HG03558 (cell line): ENCODE data around the gene CCDC34.

Experiments
- ATAC-seq: cut with Tn5 transposase; IDR thresholded peaks from one replicate; pipeline ENCODE4 v1.9.1; 2021; ENCODE audit warnings: moderate number of reproducible peaks; ENCODE audit not compliant: unreplicated experiment; ENCODE audit errors: extremely low read depth

Gene CCDC34

GRCh38 chr11:27293515-27294417 is 69.2 kb downstream of the CCDC34 start:
- no peak for ATAC-seq

GRCh38 chr11:27292637-27293010 is 70.4 kb downstream of the CCDC34 start:
- ATAC-seq, result no peak

- no peak for ATAC-seq
Measured at GRCh38 chr11:27291954-27292636, 70.9 kb downstream of the CCDC34 start.

- no peak for ATAC-seq
Measured at GRCh38 chr11:27291302-27291889, 71.6 kb downstream of the CCDC34 start.

- ATAC-seq, result no peak
Measured at GRCh38 chr11:27290261-27291050, 72.6 kb downstream of the CCDC34 start.
